Measurements from ENCODE around the gene HPD. TPM values are rescaled to one million over a fixed set of nuclear protein-coding genes. Genes with fewer than 3 reads are reported as not detected.

Gene HPD
- total RNA-seq, 2 donors from 2014 or later = 3.0 to 5.7 TPM

- DNase-seq (peak; percentile 52 to 56 (median 54)), ATAC-seq (peak; percentile 19)
- Histone ChIP-seq H3K4me1 (peaks cover 78% of the 10 kb centered on the region), H3K27ac (peak overlapping the region; percentile 89 to 100 (median 100)), H3K9me3 (no peaks in the 10 kb centered on the region), H3K36me3 (replicated peaks in 1 of 2; ENCODE audit: insufficient read depth in 1 of 2, low read depth in 2 of 2) (no peaks in the 10 kb centered on the region), H3K27me3 (no peaks in the 10 kb centered on the region), H3K4me3 (no peak overlapping the region)
- intact Hi-C loops (cut with DNase I) = loop anchor here (10.0 kb wide), 1 partner anchor 90 kb away; the partner anchor contains the start of gene PSMD9
- WGBS, 2 donors = 0% methylated on average over 2 to 13 of the region's 13 CpGs
- TF ChIP-seq CTCF (IDR thresholded peaks at IDR 0.05) (no peak), POLR2A (IDR thresholded peaks at IDR 0.05) (peak in 1 of 3 donors; percentile 21)
These were observed 64.1 kb downstream of the HPD start for GRCh38 chr12:121794534-121795033.

GRCh38 chr12:121793838-121794533 lies 64.7 kb downstream of the HPD start:
- DNase-seq (peak; percentile 92 to 93 (median 92)), ATAC-seq (peak; percentile 71)
- H3K36me3 ChIP-seq (replicated peaks in 1 of 2; ENCODE audit: insufficient read depth in 1 of 2, low read depth in 2 of 2) = no peaks in the 10 kb centered on the region
- peak overlapping the region; percentile 4 to 43 for H3K4me3 ChIP-seq
- TF ChIP-seq CTCF (IDR thresholded peaks at IDR 0.05) (peak; percentile 100), POLR2A (IDR thresholded peaks at IDR 0.05) (peak in 2 of 3 donors; percentile 51 to 55)
- peak overlapping the region; percentile 89 to 100 (median 100) for H3K27ac ChIP-seq
- H3K4me1 ChIP-seq = peaks cover 74% of the 10 kb centered on the region
- H3K9me3 ChIP-seq = no peaks in the 10 kb centered on the region
- intact Hi-C loops (cut with DNase I) = loop anchor here (10.0 kb wide), 1 partner anchor 91 kb away; the partner anchor contains the start of gene PSMD9
- 0 to 5% methylated on average over 19 to 58 of the region's 59 CpGs for WGBS, 2 donors
- no peaks in the 10 kb centered on the region for H3K27me3 ChIP-seq

- TF ChIP-seq CTCF (IDR thresholded peaks at IDR 0.05) (no peak), POLR2A (IDR thresholded peaks at IDR 0.05) (no peak)
- intact Hi-C loops (cut with DNase I) = loop anchor here (10.0 kb wide), 1 partner anchor 91 kb away; the partner anchor contains the start of gene PSMD9
- H3K27me3 ChIP-seq = no peaks in the 10 kb centered on the region
- peak in 3 of 4 donors; percentile 44 to 54 (median 47) for DNase-seq
- H3K4me3 ChIP-seq = peak within 1 kb of the TSS; percentile 4 to 43
- no peaks in the 10 kb centered on the region for H3K36me3 ChIP-seq (replicated peaks in 1 of 2; ENCODE audit: insufficient read depth in 1 of 2, low read depth in 2 of 2)
- peak within 1 kb of the TSS; percentile 89 to 100 (median 100) for H3K27ac ChIP-seq
- ATAC-seq = no peak
- H3K4me1 ChIP-seq = peaks cover 68% of the 10 kb centered on the region
- H3K9me3 ChIP-seq = no peaks in the 10 kb centered on the region
- 0 to 1% methylated on average over 13 to 35 of the region's 36 CpGs for WGBS, 2 donors
These were observed 65.2 kb downstream of the HPD start, which contains the start of gene RHOF for GRCh38 chr12:121793440-121793837. Gene RHOF, minus strand, starts transcription at chr12:121793688. Its CDS starts 55 bp downstream, at chr12:121793633.

DNA sequence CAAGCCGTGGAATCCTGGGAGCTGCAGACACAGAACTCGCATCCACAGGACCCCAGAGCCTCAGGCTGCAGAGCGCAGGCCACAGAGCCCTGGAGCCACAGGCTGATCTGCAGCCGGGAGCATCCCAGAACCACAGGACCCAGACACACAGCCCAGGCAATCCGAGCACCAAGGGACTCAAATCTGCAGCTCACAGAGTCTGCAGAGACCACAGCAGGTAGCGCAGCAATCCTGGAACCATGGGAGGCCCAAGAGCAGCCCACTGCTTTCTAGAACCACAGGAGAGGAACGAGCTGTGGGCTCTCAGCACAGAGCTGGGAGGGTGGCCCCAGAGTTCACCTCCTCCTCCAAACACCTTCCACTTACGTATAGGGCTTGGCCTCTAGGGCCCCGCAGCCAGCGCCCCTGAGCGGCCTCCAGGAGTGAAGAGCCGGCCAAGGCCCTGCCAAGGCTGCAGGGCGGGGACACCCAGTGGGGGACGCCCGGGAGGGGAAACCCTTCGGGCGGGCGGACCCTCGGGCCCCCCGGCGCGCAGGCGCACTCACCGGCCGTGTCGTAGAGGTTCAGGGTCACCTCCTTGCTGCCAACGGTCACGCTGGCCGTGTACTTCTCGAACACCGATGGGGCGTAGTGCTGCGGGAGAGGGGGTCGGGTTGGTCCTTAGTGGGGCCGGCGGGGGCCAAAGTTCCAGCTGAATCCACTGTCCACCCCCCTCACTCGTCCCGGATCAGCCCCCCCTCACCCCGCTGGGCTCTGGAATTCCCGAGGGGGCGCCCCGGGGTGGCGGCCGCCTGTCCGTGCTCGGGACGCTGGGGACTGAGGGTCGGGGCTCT lies 65.8 kb downstream of the HPD start:
- no peak for ATAC-seq
- H3K27me3 ChIP-seq = no peaks in the 10 kb centered on the region
- DNase-seq = peak in 1 of 4 donors; percentile 50

More for the DNA sequence above, 65.8 kb downstream of the HPD start:
- no peaks in the 10 kb centered on the region for H3K9me3 ChIP-seq
- peaks cover 62% of the 10 kb centered on the region for H3K4me1 ChIP-seq
- no peaks in the 10 kb centered on the region for H3K36me3 ChIP-seq (replicated peaks in 1 of 2; ENCODE audit: insufficient read depth in 1 of 2, low read depth in 2 of 2)
- intact Hi-C loops (cut with DNase I) = loop anchor here (10.0 kb wide), 1 partner anchor 92 kb away; the partner anchor contains the start of gene PSMD9
- H3K4me3 ChIP-seq = peak overlapping the region; percentile 4 to 43
- no peak for TF ChIP-seq CTCF (IDR thresholded peaks at IDR 0.05)
- peak overlapping the region; percentile 11 to 62 (median 26) for H3K27ac ChIP-seq
- 12 to 23% methylated on average over 27 to 48 of the region's 48 CpGs for WGBS, 2 donors

Data from body of pancreas (tissue), 4 donors.